Endodermal cell (in vitro differentiated cells): Measurements from ENCODE around the gene TOLLIP. TPM values are rescaled to one million over a fixed set of nuclear protein-coding genes. Genes with fewer than 3 reads are reported as not detected.

ENCODE experiments used
- DNase-seq: peaks from one replicate; pipeline ENCODE4 v3.0.0-alpha.2; 2017
- H3K27ac ChIP-seq: 2 replicates; pipeline ENCODE4 v1.5.1; 2013; ENCODE audit warnings: mild to moderate bottlenecking, low read depth, low read length, moderate library complexity
- H3K27me3 ChIP-seq: 2 replicates; pipeline ENCODE4 v1.6.1; 2013; ENCODE audit warnings: mild to moderate bottlenecking, low read length, moderate library complexity; ENCODE audit not compliant: insufficient read depth, control insufficient read depth, poor library complexity, severe bottlenecking
- H3K36me3 ChIP-seq: 2 replicates; pipeline ENCODE4 v1.7.0; 2013; ENCODE audit warnings: mild to moderate bottlenecking, low read length, moderate library complexity; ENCODE audit not compliant: control insufficient read depth, insufficient read depth
- H3K4me1 ChIP-seq: one replicate; pipeline ENCODE4 v1.7.0; 2013; ENCODE audit warnings: low read length; ENCODE audit not compliant: control insufficient read depth, insufficient read depth
- H3K4me3 ChIP-seq: 2 replicates; pipeline ENCODE4 v1.5.1; 2013; ENCODE audit warnings: mild to moderate bottlenecking, low read length, moderate library complexity
- H3K9ac ChIP-seq: 2 replicates; pipeline ENCODE4 v1.6.1; 2013; ENCODE audit warnings: mild to moderate bottlenecking, low read length, moderate library complexity; ENCODE audit not compliant: poor library complexity, severe bottlenecking; ENCODE audit errors: extremely low read depth
- H3K9me3 ChIP-seq: 2 replicates; pipeline ENCODE4 v1.6.1; 2013; ENCODE audit warnings: mild to moderate bottlenecking, low read length, moderate library complexity; ENCODE audit not compliant: control insufficient read depth
- H3K27ac Mint-ChIP-seq: 2 replicates; pipeline ENCODE4 v1.8.0; 2020; ENCODE audit warnings: mixed read lengths
- H3K27me3 Mint-ChIP-seq: 2 replicates; pipeline ENCODE4 v1.8.0; 2021; ENCODE audit warnings: mild to moderate bottlenecking, mixed read lengths; ENCODE audit not compliant: insufficient read depth
- H3K36me3 Mint-ChIP-seq: 2 replicates; pipeline ENCODE4 v1.8.0; 2020; ENCODE audit warnings: low read depth, mixed read lengths
- H3K4me1 Mint-ChIP-seq: 2 replicates; pipeline ENCODE4 v1.8.0; 2020; ENCODE audit warnings: mixed read lengths
- H3K4me3 Mint-ChIP-seq: 2 replicates; pipeline ENCODE4 v1.8.0; 2020; ENCODE audit warnings: mild to moderate bottlenecking, moderate library complexity, mixed read lengths
- H3K9me3 Mint-ChIP-seq: 2 replicates; pipeline ENCODE4 v1.8.0; 2020; ENCODE audit warnings: mild to moderate bottlenecking, mixed read lengths
- WGBS, 2 experiments: methylation state at CpG; one replicate each; pipeline versions ENCODE4 v1.1.5 to v1.1.7; 2013; ENCODE audit warnings: missing lambda C conversion rate in 2 of 2, mixed read lengths in 1 of 2; ENCODE audit not compliant: insufficient coverage in 1 of 2, insufficient read length in 1 of 2; 5-methylcytosine and 5-hydroxymethylcytosine counted together
- total RNA-seq, 2 donors: library from RNA; stranded (reverse); fragmentation: NEBNext Ultra II Directional in 1 of 2; extraction: Animal tissue kit (Norgen Biotek cat#: 25700) in 1 of 2; gene quantifications; 2 replicates in 1 of 2; 3 replicates in 1 of 2; pipeline ENCODE4 v1.2.1, GENCODE V29; 2021
- TF ChIP-seq, protein P1 (sequence below): fragments of 200-600 bp; sonication (generic); conservative IDR thresholded peaks from 2 replicates; pipeline ENCODE4 v1.5.0; 2021; ENCODE audit warnings: antibody characterized with exemption, mild to moderate bottlenecking

TOLLIP gene
- total RNA-seq, 2 donors from 2014 or later, result 34.3 to 37.4 TPM

DNA sequence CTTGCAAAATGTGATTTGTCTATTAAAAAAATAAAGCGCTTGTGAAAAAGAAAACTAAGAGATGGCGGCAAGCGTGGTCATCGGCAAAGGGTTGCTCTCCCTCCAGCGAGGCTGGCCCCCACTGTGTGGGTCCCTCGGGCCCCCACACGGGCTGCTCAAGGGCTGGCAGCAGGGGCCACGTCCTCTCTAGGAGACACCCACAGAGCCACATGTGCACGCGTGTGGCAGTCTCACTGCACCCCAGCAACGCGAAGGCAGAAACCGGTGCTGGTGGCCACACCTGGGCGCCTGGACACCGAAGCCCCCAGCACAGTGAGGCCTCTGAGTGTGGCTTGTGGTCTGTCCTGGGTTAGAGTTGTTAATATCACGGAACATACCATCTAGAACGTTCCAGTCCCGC, 34.4 kb downstream of the TOLLIP start:
- peaks cover 14% of the 10 kb centered on the region for H3K36me3 ChIP-seq
- peaks cover 3% of the 10 kb centered on the region for H3K4me1 Mint-ChIP-seq
- no peaks in the 10 kb centered on the region for H3K27me3 ChIP-seq
- no peak overlapping the region for H3K27ac Mint-ChIP-seq
- peaks cover 28% of the 10 kb centered on the region for H3K36me3 Mint-ChIP-seq
- DNase-seq, result no peak
- 88 to 93% methylated on average over 15 to 18 of the region's 18 CpGs for WGBS, 2 experiments
- H3K4me3 ChIP-seq, result no peak overlapping the region
- TF ChIP-seq, protein P1, sequence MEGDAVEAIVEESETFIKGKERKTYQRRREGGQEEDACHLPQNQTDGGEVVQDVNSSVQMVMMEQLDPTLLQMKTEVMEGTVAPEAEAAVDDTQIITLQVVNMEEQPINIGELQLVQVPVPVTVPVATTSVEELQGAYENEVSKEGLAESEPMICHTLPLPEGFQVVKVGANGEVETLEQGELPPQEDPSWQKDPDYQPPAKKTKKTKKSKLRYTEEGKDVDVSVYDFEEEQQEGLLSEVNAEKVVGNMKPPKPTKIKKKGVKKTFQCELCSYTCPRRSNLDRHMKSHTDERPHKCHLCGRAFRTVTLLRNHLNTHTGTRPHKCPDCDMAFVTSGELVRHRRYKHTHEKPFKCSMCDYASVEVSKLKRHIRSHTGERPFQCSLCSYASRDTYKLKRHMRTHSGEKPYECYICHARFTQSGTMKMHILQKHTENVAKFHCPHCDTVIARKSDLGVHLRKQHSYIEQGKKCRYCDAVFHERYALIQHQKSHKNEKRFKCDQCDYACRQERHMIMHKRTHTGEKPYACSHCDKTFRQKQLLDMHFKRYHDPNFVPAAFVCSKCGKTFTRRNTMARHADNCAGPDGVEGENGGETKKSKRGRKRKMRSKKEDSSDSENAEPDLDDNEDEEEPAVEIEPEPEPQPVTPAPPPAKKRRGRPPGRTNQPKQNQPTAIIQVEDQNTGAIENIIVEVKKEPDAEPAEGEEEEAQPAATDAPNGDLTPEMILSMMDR, result no peak
- no peaks in the 10 kb centered on the region for H3K9me3 ChIP-seq
- no peaks in the 10 kb centered on the region for H3K27me3 Mint-ChIP-seq
- no peak overlapping the region for H3K27ac ChIP-seq
- no peaks in the 10 kb centered on the region for H3K9me3 Mint-ChIP-seq
- H3K4me1 ChIP-seq, result no peaks in the 10 kb centered on the region
- no peak overlapping the region for H3K4me3 Mint-ChIP-seq
- H3K9ac ChIP-seq, result no peak overlapping the region

DNA sequence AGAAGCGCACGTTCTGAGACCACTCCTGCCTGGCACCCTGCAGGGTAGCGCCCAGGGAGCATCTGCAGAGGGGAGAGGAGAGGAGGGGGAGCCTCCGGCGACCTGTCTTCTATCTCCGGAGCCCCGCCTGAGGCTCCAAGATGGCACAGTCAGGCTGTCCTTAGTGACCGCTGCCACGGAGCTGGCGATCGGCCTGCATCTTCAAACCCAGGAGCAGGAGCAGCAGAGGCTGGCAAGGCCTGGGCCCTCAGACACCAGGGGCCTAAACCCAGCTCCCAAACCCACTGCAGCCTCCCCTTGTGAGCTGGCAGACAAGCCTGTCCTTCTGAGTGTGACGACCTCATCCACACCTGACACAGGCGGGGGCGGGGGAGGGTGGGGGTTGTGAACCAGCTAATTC, 34.9 kb downstream of the TOLLIP start:
- Mint-ChIP-seq H3K4me3 (no peak overlapping the region), H3K27ac (no peak overlapping the region), H3K27me3 (no peaks in the 10 kb centered on the region), H3K9me3 (no peaks in the 10 kb centered on the region), H3K4me1 (peaks cover 3% of the 10 kb centered on the region), H3K36me3 (peaks cover 26% of the 10 kb centered on the region)
- Histone ChIP-seq H3K9me3 (no peaks in the 10 kb centered on the region), H3K4me3 (no peak overlapping the region), H3K36me3 (peaks cover 10% of the 10 kb centered on the region), H3K27ac (no peak overlapping the region), H3K9ac (no peak overlapping the region), H3K27me3 (no peaks in the 10 kb centered on the region), H3K4me1 (no peaks in the 10 kb centered on the region)
- 87 to 91% methylated on average over 3 to 14 of the region's 14 CpGs for WGBS, 2 experiments
- TF ChIP-seq, protein P1, result no peak
- DNase-seq, result no peak

DNA sequence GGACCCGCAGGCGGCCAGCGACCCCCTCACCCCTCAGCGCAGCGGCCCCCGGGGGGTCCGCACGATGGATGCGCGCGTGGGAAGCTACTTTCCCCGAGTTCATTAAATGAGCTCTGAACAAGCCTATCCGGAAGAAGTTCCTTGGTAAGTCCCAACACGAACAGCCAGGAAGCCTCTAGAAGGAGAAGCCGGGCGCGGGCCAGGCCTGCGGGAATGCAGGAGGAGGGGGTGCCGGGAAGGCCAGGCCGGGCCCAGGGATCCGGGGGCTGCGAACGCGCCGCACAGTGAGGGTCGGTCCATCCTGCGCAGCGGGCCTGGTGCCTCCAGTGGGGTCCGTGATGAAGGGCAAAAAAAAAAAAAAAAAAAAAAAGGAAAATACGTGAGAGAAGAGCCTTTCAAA, 36.9 kb downstream of the TOLLIP start:
- 92 to 97% methylated on average over 20 to 29 of the region's 30 CpGs for WGBS, 2 experiments
- Mint-ChIP-seq H3K27me3 (no peaks in the 10 kb centered on the region), H3K27ac (no peak overlapping the region), H3K36me3 (peaks cover 23% of the 10 kb centered on the region), H3K4me1 (peaks cover 3% of the 10 kb centered on the region), H3K9me3 (no peaks in the 10 kb centered on the region), H3K4me3 (no peak overlapping the region)
- Histone ChIP-seq H3K27ac (no peak overlapping the region), H3K9ac (no peak overlapping the region), H3K4me1 (no peaks in the 10 kb centered on the region), H3K27me3 (no peaks in the 10 kb centered on the region), H3K9me3 (no peaks in the 10 kb centered on the region), H3K36me3 (peaks cover 10% of the 10 kb centered on the region), H3K4me3 (no peak overlapping the region)
- DNase-seq, result no peak
- TF ChIP-seq, protein P1, result no peak
